Activated CD4-positive, alpha-beta T cell treated with anti-CD3 and anti-CD28 coated beads, Interleukin-2, amount 10 ng/mL, durations not matched to agents 7 days and 5 days (primary cell): ENCODE measurements around the gene PHLDA2. TPM values are rescaled to one million over a fixed set of nuclear protein-coding genes. Genes with fewer than 3 reads are reported as not detected.
A peak's percentile ranks its signal among the peaks of the same experiment; 100 is the strongest.

Experiments
- CTCF ChIA-PET: fragments of 350-600 bp; sonication (Branson Sonifier 250); formaldehyde crosslinking; loops from one replicate; lab custom pipeline; 2021; ENCODE audit warnings: antibody characterized with exemption; lab: Charles Lee
- POLR2A ChIA-PET: fragments of 350-600 bp; sonication (Branson Sonifier 250); formaldehyde crosslinking; loops from one replicate; lab custom pipeline; 2021; ENCODE audit warnings: antibody characterized with exemption; lab: Charles Lee
- DNase-seq: peaks from one replicate; pipeline ENCODE4 v3.0.0-alpha.2; 2020
- H3K27ac Mint-ChIP-seq: one replicate; pipeline ENCODE4 v1.8.0; 2021; ENCODE audit warnings: mild to moderate bottlenecking, moderate library complexity, mixed read lengths
- H3K27me3 Mint-ChIP-seq: one replicate; pipeline ENCODE4 v1.8.0; 2021; ENCODE audit warnings: mixed read lengths
- H3K36me3 Mint-ChIP-seq: one replicate; pipeline ENCODE4 v1.8.0; 2021; ENCODE audit warnings: low read depth, mixed read lengths
- H3K4me1 Mint-ChIP-seq: one replicate; pipeline ENCODE4 v1.8.0; 2021; ENCODE audit warnings: mixed read lengths
- H3K4me3 Mint-ChIP-seq: one replicate; pipeline ENCODE4 v1.8.0; 2021; ENCODE audit warnings: mild to moderate bottlenecking, moderate library complexity, mixed read lengths
- H3K9me3 Mint-ChIP-seq: one replicate; pipeline ENCODE4 v1.8.0; 2021; ENCODE audit warnings: mixed read lengths
- total RNA-seq, 2 experiments: library from RNA; stranded (reverse); gene quantifications; one replicate each; pipeline ENCODE4 v1.2.3, GENCODE V29; 2021

Gene PHLDA2
- total RNA-seq, 2 experiments from 2014 or later: 0.35 to 0.45 TPM

DNA sequence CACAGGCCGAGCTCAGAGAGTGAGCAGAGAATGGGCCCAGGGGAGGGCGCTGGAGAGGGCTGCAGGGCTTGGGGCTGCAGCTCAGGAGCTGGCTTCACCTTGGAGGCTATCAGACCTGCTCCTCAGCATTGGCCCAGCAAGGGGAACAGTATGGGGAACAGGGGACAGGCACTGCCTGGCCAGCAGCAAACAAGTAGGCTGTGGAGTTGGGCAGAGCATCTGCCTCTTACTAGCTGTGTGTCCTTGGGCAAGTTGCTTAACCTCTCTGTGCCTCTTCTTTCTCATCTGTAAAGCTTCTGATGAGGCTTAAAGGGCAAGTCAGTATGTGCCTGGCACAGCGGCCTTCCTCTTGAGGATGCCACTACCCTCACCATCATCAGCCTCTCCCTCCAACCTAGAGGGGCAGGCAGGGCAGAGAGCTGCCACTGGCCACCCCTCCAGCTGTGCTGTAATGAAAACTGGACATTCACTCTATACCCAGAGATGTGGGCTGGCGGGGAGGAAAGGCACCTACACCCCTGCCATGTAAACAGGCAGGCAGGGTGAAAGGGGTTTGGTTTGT is 36.2 kb downstream of the PHLDA2 start:
- CTCF ChIA-PET: interaction anchor here (0.7 to 11.3 kb wide), 30 partner anchors 9 to 1009 kb away, joined by 3 to 230 read pairs (median 4); partner anchors contain the start of genes CARS1, PHLDA2 and TSSC4
- no peaks in the 10 kb centered on the region for H3K27me3 Mint-ChIP-seq

DNA sequence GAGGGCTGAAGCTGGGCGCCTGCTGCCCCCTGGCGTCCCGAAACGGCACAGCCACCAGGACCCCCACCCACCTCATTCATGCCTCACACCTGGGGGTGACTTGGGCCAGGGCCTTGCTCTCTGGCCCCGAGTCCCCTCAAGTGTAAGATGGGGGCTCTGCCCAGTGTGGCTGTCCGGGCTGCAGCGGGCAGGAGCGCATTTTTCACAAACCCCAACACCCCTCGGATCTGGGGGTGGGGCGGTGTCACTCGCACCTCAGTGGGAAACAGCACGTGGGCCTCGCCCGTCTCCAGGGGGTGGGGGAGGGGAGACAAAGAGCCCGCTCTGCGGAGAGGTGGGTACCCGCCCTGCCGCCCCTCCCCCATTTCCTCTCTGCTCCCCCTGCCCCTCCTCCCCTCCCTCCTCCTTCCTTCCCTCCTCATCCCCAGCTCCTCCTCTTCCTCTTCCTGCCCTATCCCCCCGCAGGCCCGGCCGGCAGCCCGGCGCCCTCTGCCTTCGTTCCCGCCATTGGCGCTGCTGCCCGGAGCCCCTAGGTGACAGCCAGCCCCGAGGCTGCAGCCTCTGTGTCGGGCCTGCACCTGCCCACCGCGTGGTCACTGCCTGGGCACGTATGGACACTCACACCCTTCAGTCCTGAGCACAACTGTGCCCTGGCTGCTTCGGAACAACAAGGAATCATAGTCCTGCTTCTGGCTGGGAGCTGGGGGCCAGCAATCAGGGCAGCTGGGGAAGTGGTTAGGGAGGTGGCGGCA is 36.8 kb downstream of the PHLDA2 start:
- H3K27ac Mint-ChIP-seq: peak overlapping the region; percentile 85
- ChIA-PET CTCF (interaction anchor here (0.5 to 11.3 kb wide), 35 partner anchors 8 to 1009 kb away, joined by 3 to 230 read pairs (median 4); partner anchors contain the start of genes CARS1, PHLDA2 and TSSC4), POLR2A (interaction anchor here (0.6 to 1.6 kb wide), 3 partner anchors 10 to 11 kb away, joined by 3 to 6 read pairs (median 4); a partner anchor contains a TSS)
- H3K4me3 Mint-ChIP-seq: peak overlapping the region; percentile 80
- no peaks in the 10 kb centered on the region for H3K9me3 Mint-ChIP-seq
- H3K4me1 Mint-ChIP-seq: peaks cover 26% of the 10 kb centered on the region
- H3K36me3 Mint-ChIP-seq: no peaks in the 10 kb centered on the region
- H3K27me3 Mint-ChIP-seq: peaks cover under 1% of the 10 kb centered on the region
- DNase-seq: peak; percentile 84

More for the DNA sequence above, 36.2 kb downstream of the PHLDA2 start:
- peak; percentile 56 for DNase-seq
- H3K36me3 Mint-ChIP-seq: no peaks in the 10 kb centered on the region
- POLR2A ChIA-PET: interaction anchor here (0.6 to 1.6 kb wide), 2 partner anchors 9 to 11 kb away, joined by 3 to 4 read pairs; a partner anchor contains a TSS
- peak overlapping the region; percentile 85 for H3K27ac Mint-ChIP-seq
- peaks cover 30% of the 10 kb centered on the region for H3K4me1 Mint-ChIP-seq
- peak overlapping the region; percentile 80 for H3K4me3 Mint-ChIP-seq
- H3K9me3 Mint-ChIP-seq: no peaks in the 10 kb centered on the region

DNA sequence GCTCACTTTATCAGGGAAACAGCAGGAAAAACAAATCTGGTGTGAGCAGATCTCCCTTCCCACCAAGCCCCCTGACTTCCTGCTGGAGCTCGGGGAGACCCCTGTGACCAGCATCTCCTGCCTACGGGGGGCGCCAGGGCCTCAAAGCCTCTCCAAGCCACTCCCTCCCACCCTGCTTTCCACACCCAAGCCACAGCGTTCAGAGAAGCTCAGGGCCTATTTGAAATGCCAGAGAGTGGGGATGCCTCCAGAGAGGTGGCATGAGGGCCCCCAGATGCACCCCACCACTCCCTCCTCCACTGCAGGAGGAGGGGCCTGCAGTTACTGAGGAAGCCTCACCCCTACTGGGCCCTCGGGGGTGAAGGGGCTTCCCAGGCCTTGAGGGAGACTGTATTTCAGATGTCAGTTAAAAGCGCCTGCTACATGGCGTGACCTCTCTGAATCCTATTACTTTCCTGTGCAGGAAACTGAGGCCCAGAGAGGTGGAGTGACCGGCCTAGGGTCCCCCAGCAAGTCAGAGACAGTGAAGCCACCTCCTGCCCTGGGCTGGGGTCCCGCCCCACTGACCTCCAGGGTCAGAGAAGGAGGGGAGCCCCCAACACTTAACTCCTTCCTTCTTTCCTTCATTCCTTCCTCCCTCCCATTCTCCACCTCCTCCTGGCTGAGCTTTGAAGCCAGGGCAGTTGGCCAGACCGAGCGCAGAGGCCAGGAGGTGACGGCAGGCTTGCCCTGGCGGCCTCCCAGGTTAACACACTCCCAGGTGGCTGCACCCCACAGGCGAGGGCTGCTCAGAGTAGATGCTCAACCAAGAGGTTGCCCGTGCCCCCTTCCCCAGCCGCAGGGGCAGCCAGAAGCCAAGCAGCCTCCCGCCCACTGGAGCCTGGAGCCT is 37.6 kb downstream of the PHLDA2 start:
- POLR2A ChIA-PET: interaction anchor here (0.6 to 1.6 kb wide), 2 partner anchors 11 to 12 kb away, joined by 4 to 6 read pairs; a partner anchor contains a TSS
- H3K4me3 Mint-ChIP-seq: peak overlapping the region; percentile 80
- H3K27me3 Mint-ChIP-seq: peaks cover 7% of the 10 kb centered on the region
- DNase-seq: no peak
- H3K27ac Mint-ChIP-seq: peak overlapping the region; percentile 85
- H3K36me3 Mint-ChIP-seq: no peaks in the 10 kb centered on the region
- CTCF ChIA-PET: interaction anchor here (0.5 to 11.3 kb wide), 20 partner anchors 10 to 586 kb away, joined by 3 to 230 read pairs (median 4); partner anchors contain the start of genes CARS1, PHLDA2 and TSSC4
- no peaks in the 10 kb centered on the region for H3K9me3 Mint-ChIP-seq
- H3K4me1 Mint-ChIP-seq: peaks cover 30% of the 10 kb centered on the region

DNA sequence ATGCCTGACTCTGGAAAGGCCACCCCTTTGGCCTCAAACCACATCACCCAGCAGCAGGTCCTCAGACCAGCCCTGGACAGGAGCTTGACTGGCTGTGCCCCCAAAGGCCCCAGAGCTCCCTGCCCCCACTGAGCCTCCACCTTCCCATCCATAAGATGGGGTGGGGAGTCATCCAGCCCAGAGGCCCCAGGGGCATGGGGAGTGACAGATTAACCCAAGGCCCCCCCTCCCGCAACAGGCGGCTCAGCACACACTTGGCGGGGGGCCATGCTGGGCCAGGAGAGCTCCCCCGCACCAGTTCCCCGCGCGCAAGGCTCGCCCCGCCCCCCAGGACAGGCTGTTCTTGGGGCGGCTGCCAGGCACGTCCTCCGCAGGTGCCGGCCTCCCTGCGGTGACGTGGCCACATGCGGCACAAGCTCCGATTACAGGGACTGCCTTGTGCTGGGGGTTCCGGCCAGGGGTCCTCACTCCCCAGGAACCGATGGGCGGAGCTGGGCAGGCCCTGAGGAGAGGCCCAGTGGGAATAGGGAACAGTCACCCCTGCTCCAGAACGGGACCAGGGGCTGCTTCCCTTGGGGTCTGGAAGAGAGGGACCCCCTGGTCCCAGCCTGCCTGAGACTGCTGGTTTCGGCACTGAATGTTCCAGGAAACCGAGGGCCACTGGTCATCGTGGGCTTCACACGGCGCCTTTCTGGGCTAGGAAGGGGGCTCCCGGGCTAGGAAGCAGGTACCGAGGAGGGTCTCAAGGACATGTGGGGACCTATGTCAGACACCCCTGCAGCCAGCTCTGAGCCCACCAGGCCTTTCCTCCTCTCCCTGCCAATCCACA is 38.5 kb downstream of the PHLDA2 start:
- Mint-ChIP-seq H3K9me3 (no peaks in the 10 kb centered on the region), H3K27ac (peak overlapping the region; percentile 85), H3K4me3 (no peak overlapping the region), H3K27me3 (peaks cover 8% of the 10 kb centered on the region), H3K4me1 (peaks cover 31% of the 10 kb centered on the region), H3K36me3 (no peaks in the 10 kb centered on the region)
- POLR2A ChIA-PET: no interaction called here
- no peak for DNase-seq
- CTCF ChIA-PET: interaction anchor here (3.8 to 11.3 kb wide), 2 partner anchors 12 to 356 kb away, joined by 30 to 230 read pairs; a partner anchor contains a TSS

DNA sequence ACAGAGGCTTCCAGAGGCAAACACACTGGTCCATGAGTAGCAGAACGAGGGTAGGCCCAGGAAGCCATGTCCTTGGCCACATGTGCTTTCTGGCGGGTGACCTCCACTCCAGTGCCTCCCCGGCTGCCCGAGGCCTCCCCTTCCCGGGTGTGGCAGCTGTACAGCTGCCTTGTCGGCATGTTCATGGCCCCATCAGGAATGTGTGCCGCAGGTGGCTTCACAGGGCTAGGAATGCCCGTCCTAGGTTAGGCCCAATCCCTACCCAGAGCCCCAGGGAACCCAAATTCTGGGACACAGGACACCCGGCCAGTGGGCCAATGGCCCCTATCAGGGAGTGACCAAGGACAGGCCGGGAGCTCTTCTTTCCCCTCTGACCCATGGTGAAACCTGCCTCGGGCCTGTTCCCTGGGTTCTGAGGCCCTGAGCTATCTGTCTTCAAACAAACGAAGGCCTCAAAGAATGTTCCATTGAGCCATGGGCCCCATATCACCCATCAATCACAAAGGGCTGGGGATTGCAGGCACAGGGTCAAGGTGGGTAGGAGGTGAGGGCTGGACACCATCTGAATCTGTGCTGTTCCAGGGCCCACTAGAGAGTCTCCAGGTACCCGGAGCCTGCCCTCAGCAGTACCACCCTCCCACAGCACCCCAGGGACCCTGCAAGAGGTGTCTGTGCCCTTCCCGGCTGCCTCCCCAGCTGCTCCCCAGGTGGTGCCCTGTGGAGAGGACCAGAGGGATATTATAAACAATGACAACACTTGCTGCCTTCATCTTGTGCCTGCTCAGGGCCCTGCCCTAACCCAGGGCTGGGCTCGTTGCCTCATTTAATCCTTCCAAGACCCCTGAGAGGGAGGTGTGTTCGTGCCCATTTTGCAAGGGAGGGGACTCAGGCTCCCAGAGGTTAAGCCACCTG is 39.6 kb downstream of the PHLDA2 start:
- Mint-ChIP-seq H3K9me3 (no peaks in the 10 kb centered on the region), H3K36me3 (no peaks in the 10 kb centered on the region), H3K4me1 (peaks cover 34% of the 10 kb centered on the region), H3K27me3 (peaks cover 11% of the 10 kb centered on the region), H3K27ac (peak overlapping the region; percentile 41), H3K4me3 (no peak overlapping the region)
- ChIA-PET CTCF (interaction anchor here (0.5 to 11.3 kb wide), 8 partner anchors 11 to 804 kb away, joined by 3 to 230 read pairs (median 4); no protein-coding TSS in a partner anchor), POLR2A (no interaction called here)
- DNase-seq: no peak

DNA sequence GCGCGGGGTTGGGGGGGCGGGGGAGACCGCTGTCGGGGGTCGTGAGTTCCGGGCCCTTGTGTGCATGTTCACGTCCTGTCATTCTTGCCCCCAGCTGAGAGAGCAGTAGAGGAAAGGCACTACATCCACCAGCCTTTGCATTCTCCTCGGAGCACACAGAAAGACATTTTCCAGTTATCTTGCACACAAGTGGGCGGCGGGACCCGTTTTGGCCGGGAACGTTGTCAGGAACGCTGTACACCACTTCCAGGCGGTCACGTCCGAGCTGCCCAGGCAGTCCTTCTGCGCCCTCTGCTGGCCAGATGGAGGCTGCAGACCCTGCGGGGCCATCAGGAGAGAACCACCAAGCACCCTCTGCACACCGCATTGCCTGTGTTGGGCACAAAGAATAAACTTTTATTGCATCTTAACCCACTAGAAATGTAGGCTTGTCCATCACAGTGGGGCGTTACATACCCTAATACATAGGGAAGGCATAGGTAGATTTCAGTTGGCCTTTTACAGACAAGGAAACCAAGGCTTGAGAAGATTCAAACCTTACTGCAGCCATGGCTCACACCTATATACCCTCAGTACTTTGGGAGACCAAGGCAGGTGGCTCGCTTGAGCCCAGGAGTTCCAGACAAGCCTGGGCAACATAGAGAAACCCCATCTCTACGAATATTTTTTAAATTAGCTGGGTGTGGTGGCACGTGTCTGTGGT is 40.8 kb downstream of the PHLDA2 start:
- H3K4me3 Mint-ChIP-seq: no peak overlapping the region

DNA sequence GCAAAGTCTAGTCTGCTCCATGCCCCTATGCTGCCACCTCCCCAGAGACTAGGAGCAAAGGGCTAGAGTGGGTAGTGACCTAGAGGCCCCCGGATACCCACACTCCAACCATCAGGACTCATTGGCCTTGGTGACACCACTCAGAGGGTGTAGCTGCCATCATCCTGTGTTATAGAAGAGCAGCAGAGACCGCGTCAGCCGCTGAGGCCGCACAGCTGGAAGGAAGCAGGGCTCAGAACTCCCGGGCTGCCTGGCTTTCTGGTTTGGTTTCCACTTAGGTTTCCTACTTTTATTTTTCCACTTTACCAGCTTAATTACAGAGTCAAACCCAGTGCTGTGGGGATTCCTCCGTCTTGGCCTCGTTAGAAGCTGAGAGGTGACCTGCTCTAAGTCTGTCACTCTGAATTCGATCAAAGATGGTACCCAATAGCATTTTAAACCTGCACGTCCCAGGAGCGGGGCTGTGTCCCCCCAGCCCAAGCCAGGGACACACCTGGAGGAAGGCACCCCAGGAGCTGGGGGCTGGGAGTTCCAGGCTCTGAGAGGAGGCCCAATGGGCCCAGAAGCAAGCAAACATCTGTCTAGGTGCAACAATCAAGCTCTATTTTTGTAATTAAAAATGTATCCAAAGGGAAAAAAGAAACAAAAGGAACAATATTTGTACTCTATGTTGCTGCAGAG is 41.6 kb downstream of the PHLDA2 start:
- Mint-ChIP-seq H3K27ac (peak overlapping the region; percentile 36), H3K9me3 (no peaks in the 10 kb centered on the region), H3K27me3 (peaks cover 21% of the 10 kb centered on the region), H3K4me3 (no peak overlapping the region), H3K4me1 (peaks cover 30% of the 10 kb centered on the region), H3K36me3 (no peaks in the 10 kb centered on the region)
- POLR2A ChIA-PET: interaction anchor here (0.8 kb wide), 1 partner anchor 39 kb away, joined by 3 read pairs; no protein-coding TSS in a partner anchor
- no peak for DNase-seq
- CTCF ChIA-PET: interaction anchor here (0.9 to 11.3 kb wide), 18 partner anchors 8 to 520 kb away, joined by 3 to 230 read pairs (median 4); partner anchors contain the start of genes PHLDA2 and TSSC4

More for the DNA sequence above, 40.8 kb downstream of the PHLDA2 start:
- H3K36me3 Mint-ChIP-seq: no peaks in the 10 kb centered on the region
- no peaks in the 10 kb centered on the region for H3K9me3 Mint-ChIP-seq
- H3K4me1 Mint-ChIP-seq: peaks cover 34% of the 10 kb centered on the region
- peaks cover 14% of the 10 kb centered on the region for H3K27me3 Mint-ChIP-seq
- H3K27ac Mint-ChIP-seq: peak overlapping the region; percentile 60
- ChIA-PET POLR2A (no interaction called here), CTCF (interaction anchor here (0.5 to 11.3 kb wide), 20 partner anchors 9 to 803 kb away, joined by 3 to 230 read pairs (median 4); partner anchors contain the start of genes PHLDA2 and TSSC4)
- DNase-seq: peak; percentile 89

DNA sequence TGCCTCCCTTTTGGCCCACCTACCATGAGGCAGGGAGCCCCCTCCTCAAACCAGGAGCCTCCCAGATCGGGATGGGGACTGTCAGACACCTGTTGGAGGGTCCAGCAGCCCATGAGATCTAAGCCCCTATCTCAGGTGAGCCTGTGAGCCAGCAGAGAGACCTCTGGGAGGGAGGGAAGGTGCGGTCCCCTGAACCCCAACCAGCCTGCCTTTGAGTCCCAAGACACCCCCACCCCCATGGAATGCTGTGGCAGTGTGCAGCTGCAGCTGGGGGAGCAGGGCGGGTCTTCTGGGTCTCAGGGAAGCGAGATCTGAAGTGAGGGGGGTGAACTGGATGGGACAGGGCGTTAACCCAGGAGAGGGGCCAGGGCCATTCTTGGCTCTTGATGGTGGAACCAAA is 42.3 kb downstream of the PHLDA2 start:
- Mint-ChIP-seq H3K4me3 (peak overlapping the region; percentile 49), H3K4me1 (peaks cover 24% of the 10 kb centered on the region), H3K27ac (no peak overlapping the region), H3K36me3 (no peaks in the 10 kb centered on the region), H3K27me3 (peaks cover 27% of the 10 kb centered on the region), H3K9me3 (no peaks in the 10 kb centered on the region)
- POLR2A ChIA-PET: no interaction called here
- CTCF ChIA-PET: interaction anchor here (0.9 to 11.3 kb wide), 5 partner anchors 11 to 353 kb away, joined by 4 to 230 read pairs (median 7); partner anchors contain the start of gene PHLDA2
- DNase-seq: no peak

DNA sequence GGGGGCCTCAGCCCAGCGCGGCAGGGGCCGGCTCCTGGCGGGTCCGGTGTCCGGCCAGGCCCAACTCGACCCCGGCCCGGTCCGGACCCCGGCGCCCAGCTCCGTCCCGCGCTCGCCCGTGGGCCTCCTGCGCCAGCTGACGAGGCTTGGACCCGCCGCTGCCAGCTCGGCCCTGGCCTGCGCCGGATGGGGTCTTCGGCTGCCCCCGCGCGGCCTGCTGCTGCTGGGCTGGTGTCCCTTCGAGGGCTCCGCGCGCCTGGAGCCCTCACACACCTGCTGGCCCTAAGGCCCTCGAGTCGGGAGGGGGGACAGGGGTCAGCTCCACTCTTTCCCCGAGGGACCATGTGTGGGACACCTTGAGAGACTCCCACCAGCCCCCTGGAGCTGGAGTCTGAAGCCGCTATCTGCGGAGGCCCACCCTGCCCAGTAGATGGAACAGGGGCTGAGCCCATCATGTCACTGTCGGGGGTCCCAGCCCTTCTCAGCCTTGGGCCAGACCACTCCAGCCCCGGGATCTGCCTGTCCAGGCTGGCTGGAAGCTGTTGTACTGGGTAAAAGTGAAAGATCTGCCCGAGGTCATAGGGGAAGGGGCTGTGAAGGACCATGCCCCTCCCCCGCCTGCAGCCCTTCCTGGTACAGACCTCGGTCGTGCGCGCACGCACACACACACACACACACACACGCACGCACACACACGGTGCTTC is 42.9 kb downstream of the PHLDA2 start:
- Mint-ChIP-seq H3K36me3 (no peaks in the 10 kb centered on the region), H3K4me3 (peak overlapping the region; percentile 49), H3K4me1 (peaks cover 18% of the 10 kb centered on the region), H3K9me3 (no peaks in the 10 kb centered on the region), H3K27me3 (peaks cover 29% of the 10 kb centered on the region), H3K27ac (no peak overlapping the region)
- DNase-seq: peak; percentile 17
- ChIA-PET POLR2A (no interaction called here), CTCF (interaction anchor here (2.1 to 11.3 kb wide), 2 partner anchors 12 to 352 kb away, joined by 7 to 230 read pairs; no protein-coding TSS in a partner anchor)
